Measurements from ENCODE around the gene MPP7. TPM values are rescaled to one million over a fixed set of nuclear protein-coding genes. Genes with fewer than 3 reads are reported as not detected.

MPP7 gene
- total RNA-seq (2022; extraction: Qiagen RNA extraction): 0.02 to 0.25 TPM (median 0.12 TPM) in 5 replicates

GRCh38 chr10:28302638-28303488 lies at the start of gene MPP7:
TSS of gene MPP7 (minus strand) at chr10:28303064. CDS start at chr10:28238604, 64,460 bp downstream.

Other genes with a start within 250 kb of the MPP7 start
- gene WAC, start 230.1 kb upstream of the MPP7 start, total RNA-seq (2022; extraction: Qiagen RNA extraction): 63.6 to 89.7 TPM (median 79.3 TPM) in 5 replicates

Measured in A549 treated with dexamethasone at 1 μM for 4 hours (cell line).